C4-2B (cell line): ENCODE results near the gene RIMS1.

Experiments used
- CTCF ChIP-seq: fragments of 450-650 bp; conservative IDR thresholded peaks from 2 replicates; pipeline ENCODE4 v1.5.1; 2017; ENCODE audit warnings: mild to moderate bottlenecking
- ZFX ChIP-seq: fragments of 450-650 bp; IDR thresholded peaks from 2 replicates; pipeline ENCODE4 v1.6.1; 2017

GRCh38 chr6:72213654-72214053 lies 327.3 kb downstream of the RIMS1 start:
- TF ChIP-seq CTCF (no peak), ZFX (no peak)
